Glomerular visceral epithelial cell (primary cell): ENCODE results near the gene ACSM4.
"Not testable (repeated sequence)": the region's sequence is repeated elsewhere in the genome, so short reads cannot be mapped to it uniquely, and the experiment has no call there.

Experiments
- DNase-seq: peaks from one replicate; pipeline ENCODE4 v3.0.0-alpha.2; 2016; ENCODE audit errors: extremely low spot score

Gene ACSM4, protein sequence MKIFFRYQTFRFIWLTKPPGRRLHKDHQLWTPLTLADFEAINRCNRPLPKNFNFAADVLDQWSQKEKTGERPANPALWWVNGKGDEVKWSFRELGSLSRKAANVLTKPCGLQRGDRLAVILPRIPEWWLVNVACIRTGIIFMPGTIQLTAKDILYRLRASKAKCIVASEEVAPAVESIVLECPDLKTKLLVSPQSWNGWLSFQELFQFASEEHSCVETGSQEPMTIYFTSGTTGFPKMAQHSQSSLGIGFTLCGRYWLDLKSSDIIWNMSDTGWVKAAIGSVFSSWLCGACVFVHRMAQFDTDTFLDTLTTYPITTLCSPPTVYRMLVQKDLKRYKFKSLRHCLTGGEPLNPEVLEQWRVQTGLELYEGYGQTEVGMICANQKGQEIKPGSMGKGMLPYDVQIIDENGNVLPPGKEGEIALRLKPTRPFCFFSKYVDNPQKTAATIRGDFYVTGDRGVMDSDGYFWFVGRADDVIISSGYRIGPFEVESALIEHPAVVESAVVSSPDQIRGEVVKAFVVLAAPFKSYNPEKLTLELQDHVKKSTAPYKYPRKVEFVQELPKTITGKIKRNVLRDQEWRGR

DNA sequence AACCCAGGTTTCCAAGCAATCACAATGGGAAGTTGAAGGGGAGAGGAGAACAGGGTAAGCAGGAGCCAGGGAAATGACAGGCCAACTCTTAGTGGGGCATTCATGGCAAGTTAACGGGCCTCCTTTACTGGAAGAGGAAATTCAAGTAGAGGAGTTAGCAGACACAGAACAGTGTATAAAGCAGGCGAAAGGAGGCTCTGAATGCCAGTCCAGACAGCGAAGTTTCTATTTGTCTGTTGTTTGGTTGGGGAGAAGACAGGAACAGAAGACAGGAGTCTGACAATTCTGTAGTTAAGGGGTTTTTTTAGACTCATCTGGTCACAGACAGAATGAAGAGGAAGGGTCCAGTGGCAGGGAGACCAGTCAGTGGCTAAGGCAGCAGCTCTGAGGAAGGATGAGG, at the start of gene ACSM4:
ACSM4 (plus strand) TSS at position 301 of the 400 bp plus-strand sequence. CDS start 260 bp downstream, outside the sequence.
- DNase-seq: no peak

DNA sequence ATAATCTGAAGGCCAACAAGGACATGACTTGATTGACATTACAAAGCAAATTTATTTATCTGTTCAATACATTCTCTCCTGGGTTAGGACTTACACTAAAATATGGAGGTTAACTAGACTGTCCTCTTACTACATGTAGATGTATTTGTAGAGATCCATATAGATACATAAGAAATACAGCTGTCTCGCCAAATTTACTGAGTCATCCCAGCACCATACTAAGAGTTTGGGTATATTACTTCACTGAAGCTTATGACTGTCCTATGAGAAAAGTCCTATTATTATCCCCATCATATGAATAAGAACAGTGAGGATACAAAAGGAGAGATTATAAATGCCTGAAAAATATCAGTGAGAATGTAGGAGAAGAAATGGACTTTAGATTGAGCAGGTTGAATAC, 44.8 kb upstream of the ACSM4 start:
- no peak for DNase-seq

DNA sequence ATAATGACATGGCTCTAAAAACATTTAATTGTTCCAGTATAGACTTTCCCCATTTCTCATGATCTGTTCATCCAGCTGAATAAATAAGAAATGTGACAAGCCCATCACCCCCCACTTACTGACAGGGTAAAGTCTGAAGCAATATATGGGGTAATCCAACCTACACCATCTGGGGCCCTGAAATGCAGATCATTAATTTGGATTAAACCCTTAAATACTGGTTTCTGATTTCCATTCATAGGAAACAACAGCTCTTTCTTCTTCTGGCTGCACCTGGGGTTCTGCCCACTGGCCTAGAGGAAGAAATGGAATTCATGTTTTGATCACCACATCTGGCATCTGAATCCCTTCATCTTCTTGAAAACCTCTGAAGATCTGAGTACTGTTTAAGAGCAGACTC, 39.3 kb upstream of the ACSM4 start:
- no peak for DNase-seq

DNA sequence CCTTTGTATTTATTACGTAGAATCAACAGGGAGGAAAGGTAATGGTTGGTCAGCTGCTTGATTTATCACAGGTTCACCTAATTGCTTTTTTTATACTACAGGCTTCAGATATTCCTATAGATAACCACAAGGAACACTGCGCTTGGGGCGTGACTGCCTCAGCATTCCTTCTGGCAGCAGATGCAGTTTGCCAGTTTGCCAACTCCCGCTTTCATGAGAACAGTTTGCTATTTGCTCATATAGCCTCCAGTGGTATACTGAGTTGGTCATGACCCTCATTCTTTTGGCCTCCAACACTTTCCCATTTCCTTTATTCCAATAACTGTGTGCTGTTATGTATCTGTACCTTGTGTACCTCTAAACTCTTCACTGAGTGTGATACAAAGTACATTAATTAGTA, 38.6 kb upstream of the ACSM4 start:
- DNase-seq: no peak

DNA sequence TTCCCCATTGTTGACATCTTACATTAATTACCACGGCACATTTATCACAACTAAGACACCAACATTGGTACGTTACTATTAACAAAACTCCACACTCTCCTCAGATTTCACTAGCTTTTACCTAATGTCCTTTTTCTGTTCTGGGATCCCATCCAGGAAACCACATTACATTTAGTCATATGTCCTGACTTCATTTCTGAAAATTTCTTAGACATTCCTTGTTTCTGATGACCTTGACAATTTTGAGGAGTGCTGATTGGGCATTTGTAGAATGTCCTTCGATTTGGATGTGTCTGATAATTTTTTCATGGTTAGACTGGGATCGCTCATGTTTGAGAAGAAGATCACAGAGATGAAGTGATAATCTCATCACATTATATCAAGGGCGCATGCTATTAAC, 34.6 kb upstream of the ACSM4 start:
- DNase-seq: no peak

DNA sequence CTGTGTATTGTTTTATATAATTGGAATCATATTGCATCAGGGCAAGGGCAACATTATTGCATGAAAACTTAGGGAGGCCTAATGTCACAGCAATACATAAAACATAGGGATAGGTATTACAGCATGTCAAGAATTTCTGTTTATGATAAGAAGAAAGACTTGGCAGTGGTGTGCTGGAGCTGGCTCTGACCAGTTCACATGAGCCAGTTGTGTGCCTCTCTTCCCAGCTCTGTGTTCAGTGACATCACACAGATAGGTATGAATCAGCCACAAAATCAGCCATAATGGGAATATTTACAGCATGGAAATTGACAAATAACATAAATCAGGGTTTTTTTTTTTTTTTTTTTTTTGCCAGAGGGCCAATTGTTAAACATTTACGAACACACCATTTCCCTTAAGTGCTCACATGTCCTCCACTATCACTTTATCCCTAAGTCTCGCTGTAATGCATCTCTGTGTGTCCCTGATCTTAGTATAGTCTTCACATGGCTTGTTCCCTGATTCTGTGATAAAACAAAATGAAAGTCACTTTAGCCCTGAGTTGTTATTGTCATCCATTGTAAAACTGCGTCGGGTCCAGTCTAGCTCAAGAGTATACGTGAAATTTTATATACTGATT, 31.9 kb upstream of the ACSM4 start:
- no peak for DNase-seq

DNA sequence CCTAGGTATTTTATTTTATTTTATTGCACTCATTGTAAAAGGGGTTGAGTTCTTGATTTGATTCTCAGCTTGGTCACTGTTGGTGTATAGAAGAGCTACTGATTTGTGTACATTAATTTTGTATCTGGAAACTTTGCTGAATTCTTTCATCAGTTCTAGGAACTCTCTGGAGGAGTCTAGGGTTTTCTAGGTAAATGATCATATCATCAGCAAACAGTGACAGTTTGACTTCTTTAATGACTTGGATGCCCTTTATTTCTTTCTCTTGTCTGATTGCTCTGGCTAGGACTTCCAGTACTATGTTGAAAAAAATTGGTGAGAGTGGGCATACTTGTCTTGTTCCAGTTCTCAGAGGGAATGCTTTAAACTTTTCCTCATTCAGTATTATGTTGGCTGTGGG, 28.4 kb upstream of the ACSM4 start:
- DNase-seq: not testable (repeated sequence)

DNA sequence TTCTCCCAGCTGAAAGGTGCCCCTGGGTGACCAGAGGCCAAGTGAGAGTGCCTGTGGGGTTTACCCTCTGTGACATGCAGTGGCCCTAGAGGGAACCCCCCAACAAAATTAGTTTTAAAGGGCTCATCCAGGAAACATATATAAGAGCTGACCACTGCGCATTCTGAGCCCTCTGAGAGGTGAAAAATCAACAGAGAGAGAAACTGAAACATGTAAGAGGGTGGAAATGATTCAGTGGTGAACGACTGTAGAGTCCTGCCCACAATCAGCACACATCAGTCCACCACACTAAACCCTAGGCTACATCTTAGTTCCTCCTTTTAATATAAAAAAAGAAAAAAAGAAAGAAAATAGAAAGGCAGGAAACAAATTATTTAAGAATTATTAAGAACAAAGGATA, 21.0 kb upstream of the ACSM4 start:
- DNase-seq: no peak

DNA sequence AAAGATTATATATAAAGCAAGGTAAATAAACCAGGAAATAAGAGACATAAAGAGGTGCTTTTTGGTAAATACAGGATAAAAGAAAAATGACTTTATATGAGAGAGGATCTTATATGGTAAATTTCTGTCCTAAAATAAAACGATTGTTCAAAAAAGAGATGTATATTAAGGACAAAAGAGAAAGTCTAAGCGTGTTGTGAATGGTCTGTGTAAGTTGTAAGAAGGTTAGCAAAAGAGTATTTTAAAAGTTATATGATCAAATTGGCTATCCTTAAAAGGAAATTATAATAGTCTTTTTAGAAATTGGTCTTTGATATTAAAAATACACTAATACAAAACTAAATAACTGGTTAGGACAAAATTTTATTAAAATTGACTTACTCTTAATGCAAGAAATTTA, 14.1 kb upstream of the ACSM4 start:
- DNase-seq: no peak

DNA sequence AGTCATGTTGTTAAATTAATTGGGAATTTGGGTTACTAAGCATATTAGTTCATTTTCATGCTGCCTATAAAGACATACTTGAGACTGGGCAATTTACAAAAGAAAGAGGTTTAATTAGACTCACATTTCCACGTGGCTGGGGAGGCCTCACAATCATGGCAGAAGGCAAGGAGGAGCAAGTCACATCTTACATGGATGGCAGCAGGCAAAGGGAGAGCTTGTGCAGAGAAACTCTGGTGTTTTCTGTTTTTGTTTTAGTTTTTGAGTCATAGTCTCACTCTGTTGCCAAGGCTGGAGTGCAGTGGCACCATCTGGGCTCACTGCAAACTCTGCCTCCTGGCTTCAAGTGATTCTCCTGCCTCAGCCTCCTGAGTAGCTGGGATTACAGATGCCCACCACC, 13.3 kb upstream of the ACSM4 start:
- not testable (repeated sequence) for DNase-seq

DNA sequence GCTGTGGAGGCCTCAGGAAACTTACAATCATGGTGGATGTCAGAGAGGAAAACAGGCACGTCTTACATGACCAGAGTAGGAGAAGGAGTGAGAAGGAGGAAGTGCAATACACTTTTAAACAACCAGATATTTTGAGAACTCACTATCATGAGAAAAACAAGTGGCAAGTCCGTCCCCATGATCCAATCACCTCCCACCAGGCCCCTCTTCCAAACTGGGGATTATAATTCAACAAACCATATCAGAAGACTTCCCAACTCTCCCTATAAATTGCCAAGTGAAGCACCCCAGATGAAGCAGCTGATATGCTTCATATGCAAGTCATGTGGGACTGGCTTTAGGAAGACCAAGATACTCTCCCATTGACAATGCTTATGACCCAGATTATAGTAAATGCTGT, 11.6 kb upstream of the ACSM4 start:
- no peak for DNase-seq

DNA sequence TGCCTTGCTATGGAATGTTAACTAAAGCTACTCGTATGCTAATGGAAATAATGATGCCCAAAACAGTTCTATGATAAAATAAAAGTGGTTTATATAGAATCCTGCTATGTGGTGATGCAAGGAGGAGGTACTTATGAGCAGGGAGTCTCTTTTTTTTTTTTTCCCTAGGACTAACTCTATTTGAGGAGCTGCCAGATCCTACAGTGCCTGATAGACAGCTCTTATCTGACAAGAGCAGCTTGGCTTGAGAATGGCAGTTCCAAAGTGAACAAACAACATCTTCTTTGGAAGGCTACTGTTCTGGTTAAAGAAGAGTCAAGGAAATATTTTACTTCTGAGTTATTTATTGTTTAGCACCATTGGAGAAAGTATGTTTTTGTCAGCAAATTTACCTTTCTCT, 10.2 kb upstream of the ACSM4 start:
- DNase-seq: no peak

DNA sequence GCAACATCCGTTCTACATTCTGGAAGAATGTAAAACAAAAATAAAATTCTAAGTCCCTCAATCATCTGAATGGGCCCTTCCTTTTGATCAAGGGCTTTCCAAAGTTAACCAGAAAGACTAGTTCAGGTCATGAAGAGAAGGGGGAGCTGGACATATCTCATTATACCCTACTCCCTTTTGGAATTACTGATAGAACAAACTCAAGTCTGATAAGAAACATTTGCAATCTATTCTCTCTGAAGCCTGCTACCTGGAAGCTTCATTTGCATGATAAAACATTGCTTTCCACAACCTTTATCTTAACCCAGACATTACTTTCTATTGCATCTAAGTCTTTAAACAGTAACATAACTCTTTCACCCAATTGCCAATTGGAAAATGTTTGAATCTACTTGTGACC, 8.3 kb upstream of the ACSM4 start:
- no peak for DNase-seq

DNA sequence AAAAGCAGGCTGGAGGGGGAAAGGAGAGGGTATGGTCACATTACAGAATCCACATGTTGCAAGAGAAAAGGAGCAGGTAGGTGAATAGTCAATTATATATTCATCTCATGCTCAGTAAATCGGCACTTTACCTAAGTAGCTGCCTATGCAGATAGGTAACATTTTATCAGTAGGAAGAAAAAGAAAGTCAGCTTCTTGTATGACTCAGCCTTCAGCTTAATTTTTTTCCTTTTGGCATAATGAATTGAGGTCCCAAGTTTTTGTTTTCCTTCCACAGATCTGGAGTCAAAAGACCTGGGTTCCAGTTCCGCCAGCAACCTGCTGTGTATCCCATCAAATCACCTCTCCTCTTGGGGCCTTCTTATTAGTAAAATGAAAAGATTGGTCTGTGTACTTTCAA, 6.0 kb upstream of the ACSM4 start:
- DNase-seq: no peak

DNA sequence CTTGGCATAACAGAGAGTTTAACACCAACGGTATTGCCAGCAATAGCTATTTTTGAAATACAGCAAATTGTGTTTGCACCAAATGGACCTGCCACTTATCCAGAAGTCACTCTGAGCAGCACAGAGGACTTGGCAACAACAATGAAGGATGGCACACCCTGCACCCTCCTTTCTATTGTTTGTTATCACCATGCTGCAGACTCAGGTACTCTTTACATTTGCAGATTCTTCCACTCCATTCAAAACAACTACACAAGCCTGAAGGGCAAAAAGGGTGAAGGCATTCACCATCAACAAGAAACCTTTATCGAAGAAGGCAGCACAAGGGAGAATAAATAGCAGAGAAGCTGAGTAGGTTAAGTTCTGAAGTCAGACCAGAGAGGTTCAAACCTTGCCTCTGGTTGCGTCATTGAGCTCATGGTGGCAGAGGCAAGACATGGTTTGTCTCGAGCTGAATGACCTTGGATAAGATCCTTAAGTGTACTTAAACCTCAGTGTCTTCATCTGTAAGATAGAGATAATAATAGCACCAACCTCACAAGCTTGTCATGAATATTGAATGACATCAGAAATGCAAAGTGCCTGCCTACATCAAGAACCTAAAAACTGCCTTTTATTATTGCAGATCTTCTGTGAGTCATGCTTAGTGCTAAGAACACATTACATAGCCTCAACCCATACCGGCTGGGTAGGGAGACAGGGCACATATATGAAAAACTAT, 1.4 kb upstream of the ACSM4 start:
- DNase-seq: no peak

DNA sequence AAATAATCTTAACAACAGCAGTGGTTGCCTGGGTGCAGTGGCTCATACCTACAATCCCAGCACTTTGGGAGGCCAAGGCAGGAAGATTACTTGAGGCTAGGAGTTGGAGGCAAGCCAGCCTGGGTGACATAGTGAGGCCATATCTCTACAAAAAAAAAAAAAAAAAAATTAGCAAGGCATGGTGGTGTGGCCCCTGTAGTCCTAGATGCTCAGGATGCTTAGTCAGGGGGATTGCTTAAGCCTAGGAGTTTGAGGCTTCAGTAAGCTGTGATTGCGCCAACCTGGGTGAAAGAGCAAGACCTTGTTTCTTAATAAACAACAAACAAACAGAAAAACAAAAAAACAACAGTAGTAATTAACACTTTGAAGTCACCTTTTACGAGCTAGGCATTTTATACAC, 642 bp upstream of the ACSM4 start:
- DNase-seq: no peak

DNA sequence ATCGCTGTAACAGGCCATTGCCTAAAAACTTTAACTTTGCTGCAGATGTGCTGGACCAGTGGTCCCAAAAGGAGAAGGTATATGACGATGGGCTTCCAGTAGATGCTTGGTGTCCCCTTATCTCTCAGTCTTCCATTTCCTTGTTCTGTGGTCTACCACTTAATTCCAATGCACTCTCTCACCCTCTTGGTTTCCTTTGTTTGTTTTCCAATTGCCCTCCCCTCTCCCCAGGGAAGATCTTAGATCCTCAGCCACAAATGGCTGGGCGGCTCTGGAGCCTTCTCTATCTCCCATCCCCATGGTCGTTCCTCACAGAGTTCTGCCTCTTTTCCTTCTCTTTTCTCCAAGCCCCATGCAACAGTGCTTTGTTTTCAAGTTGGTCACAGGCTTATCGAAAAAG, 584 bp downstream of the ACSM4 start:
- no peak for DNase-seq

DNA sequence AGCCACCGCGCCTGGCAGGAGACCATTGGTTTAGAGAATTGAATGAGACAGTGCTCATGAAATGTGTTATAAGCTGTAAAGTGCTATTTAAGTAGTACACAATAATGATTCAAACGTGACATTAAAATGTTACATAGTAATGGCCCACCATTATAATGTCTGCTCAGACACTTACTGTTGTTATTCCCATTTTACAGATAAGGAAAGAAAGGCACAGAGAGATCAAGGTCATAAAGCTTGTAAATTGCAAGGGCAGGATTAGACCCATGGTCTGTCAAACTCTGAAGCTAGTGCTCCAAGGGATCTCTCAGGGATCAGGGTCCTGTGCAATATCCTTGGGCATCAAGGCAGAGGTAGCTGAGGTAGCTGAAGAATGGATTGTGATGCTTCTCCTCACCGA, 6.2 kb downstream of the ACSM4 start:
- no peak for DNase-seq

DNA sequence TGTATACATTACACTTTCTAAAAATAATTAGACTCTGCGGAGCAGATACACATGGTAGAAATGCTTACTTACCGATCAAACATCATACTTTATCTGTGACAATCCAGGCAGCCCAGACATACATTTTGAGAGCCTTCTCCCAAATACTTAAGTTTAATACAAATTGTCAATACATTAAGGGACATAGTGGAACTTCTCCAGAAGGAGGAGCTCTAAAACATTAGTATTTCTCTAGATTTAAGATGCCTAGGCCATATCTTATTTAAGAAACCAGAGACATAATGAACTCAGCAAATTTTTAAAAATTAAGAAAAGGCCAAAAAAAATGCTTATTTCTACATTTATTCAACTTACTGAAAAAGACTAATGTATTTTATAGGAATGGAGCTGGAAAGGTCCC, 16.1 kb downstream of the ACSM4 start:
- DNase-seq: no peak

DNA sequence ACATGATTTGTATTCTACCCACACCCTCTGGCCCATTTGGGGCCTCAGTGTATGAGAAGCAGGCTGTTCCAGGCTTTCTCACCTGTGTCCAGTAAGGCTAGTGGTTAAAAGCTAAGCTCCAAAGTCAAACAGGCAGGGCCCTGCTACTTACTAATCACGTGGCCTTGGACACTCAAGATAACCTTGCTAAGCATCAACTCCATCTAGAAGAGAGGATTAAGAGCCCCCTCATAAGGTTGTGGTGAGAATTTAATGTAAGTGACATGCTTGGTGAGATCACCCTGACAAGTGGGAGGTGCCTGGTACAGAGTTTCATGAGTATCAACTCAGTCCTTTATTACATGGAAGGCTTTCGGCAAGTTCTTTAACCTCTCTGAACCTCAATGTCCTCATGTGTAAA, 17.8 kb downstream of the ACSM4 start:
- DNase-seq: no peak

DNA sequence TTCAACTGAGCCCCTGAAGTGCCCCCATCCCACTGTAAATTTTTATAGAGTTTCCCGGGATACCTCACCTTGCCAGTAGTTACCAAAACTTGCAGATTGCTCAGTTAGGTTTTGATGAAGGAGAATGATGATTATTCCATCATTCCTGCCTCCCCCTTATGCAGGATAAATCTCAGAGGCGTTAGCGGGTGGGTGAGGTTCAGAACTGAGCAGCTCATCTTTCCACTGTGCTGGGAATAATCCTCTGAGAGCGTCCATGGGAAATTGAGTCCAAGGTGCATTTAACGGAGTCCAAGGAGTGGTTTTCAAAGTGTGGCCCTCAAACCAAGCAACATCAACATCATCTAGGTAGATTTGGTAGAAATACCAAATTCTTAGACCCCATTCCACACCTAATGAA, 18.7 kb downstream of the ACSM4 start:
- no peak for DNase-seq

DNA sequence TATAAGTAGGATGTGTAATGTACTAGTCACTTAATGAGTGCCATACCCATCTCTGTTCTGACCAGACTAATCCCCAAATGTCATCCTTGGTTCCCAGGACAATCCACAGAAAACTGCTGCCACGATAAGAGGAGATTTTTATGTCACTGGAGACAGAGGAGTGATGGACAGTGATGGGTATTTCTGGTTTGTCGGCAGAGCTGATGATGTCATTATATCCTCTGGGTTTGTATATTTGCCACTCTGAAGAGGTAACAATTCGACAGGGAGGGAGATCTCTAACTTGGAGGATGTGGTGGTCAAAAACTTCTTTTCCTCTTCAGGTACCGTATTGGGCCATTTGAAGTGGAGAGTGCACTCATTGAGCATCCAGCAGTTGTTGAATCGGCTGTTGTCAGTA, 20.3 kb downstream of the ACSM4 start:
- DNase-seq: no peak

DNA sequence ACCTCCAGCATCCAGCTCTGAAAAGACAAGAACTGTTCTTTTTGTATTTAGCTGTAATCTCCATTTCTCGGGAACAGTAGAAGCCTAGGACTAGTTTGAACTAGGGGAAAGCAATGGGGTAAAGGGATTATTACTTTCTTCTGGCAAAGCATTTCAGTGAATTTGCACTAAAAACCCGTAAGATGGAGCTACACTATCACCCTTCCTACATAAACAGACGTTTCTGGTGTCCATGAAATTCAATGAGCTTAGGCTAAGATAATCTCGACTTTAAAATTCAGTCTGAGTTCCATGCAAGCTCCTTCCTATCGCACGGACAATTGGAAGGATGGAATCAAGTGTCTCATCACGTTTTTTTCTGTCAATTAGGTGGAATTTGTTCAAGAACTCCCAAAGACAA, 24.0 kb downstream of the ACSM4 start:
- no peak for DNase-seq
